ENCODE results near the gene CTSH.

Gene CTSH

GRCh38 chr15:78938658-78939488, 6.0 kb downstream of the CTSH start:
- ChIA-PET POLR2A (no interaction called here), CTCF (interaction anchor here (2.1 kb wide), 1 partner anchor 12 kb away, joined by 5 read pairs; no protein-coding TSS in a partner anchor)
- no peak for TF ChIP-seq CTCF (IDR thresholded peaks at IDR 0.05; ENCODE audit: insufficient read depth, low read length, missing control alignments)
- H3K4me3 ChIP-seq (ENCODE audit: low read depth, low read length), result no peak overlapping the region
- DNase-seq (ENCODE audit: low read depth, low spot score), result no peak

- ChIA-PET CTCF (interaction anchor here (2.3 kb wide), 1 partner anchor 43 kb away, joined by 6 read pairs; no protein-coding TSS in a partner anchor), POLR2A (no interaction called here)
- DNase-seq (ENCODE audit: low read depth, low spot score), result no peak
- no peak overlapping the region for H3K4me3 ChIP-seq (ENCODE audit: low read depth, low read length)
- no peak for TF ChIP-seq CTCF (IDR thresholded peaks at IDR 0.05; ENCODE audit: insufficient read depth, low read length, missing control alignments)
Measured at GRCh38 chr15:78937132-78937739, 7.6 kb downstream of the CTSH start.

GRCh38 chr15:78934655-78935023, 10.2 kb downstream of the CTSH start:
- no peak for DNase-seq (ENCODE audit: low read depth, low spot score)
- no peak for TF ChIP-seq CTCF (IDR thresholded peaks at IDR 0.05; ENCODE audit: insufficient read depth, low read length, missing control alignments)
- no peak overlapping the region for H3K4me3 ChIP-seq (ENCODE audit: low read depth, low read length)
- ChIA-PET POLR2A (no interaction called here), CTCF (interaction anchor here (1.6 to 2.3 kb wide), 2 partner anchors 45 to 249 kb away, joined by 4 to 6 read pairs; no protein-coding TSS in a partner anchor)

GRCh38 chr15:78933823-78934654, 10.8 kb downstream of the CTSH start:
- ChIA-PET POLR2A (no interaction called here), CTCF (interaction anchor here (1.6 to 2.0 kb wide), 2 partner anchors 250 kb away, joined by 4 to 5 read pairs; no protein-coding TSS in a partner anchor)
- no peak for TF ChIP-seq CTCF (IDR thresholded peaks at IDR 0.05; ENCODE audit: insufficient read depth, low read length, missing control alignments)
- DNase-seq (ENCODE audit: low read depth, low spot score), result no peak
- no peak overlapping the region for H3K4me3 ChIP-seq (ENCODE audit: low read depth, low read length)

GRCh38 chr15:78933187-78933822, 11.5 kb downstream of the CTSH start:
- TF ChIP-seq CTCF (IDR thresholded peaks at IDR 0.05; ENCODE audit: insufficient read depth, low read length, missing control alignments), result no peak
- no peak for DNase-seq (ENCODE audit: low read depth, low spot score)
- ChIA-PET CTCF (interaction anchor here (1.5 to 2.0 kb wide), 2 partner anchors 46 to 251 kb away, joined by 5 read pairs; no protein-coding TSS in a partner anchor), POLR2A (no interaction called here)
- H3K4me3 ChIP-seq (ENCODE audit: low read depth, low read length), result no peak overlapping the region

Data from AG04449 (cell line).